ENCODE data around the gene LCNL1. TPM values are rescaled to one million over a fixed set of nuclear protein-coding genes. Genes with fewer than 3 reads are reported as not detected.

Gene LCNL1
- total and polyA plus RNA-seq, 2 of the 13 experiments (the other 11 are each of a cell fraction or from before 2014, with no cell fraction given) = not detected

DNA sequence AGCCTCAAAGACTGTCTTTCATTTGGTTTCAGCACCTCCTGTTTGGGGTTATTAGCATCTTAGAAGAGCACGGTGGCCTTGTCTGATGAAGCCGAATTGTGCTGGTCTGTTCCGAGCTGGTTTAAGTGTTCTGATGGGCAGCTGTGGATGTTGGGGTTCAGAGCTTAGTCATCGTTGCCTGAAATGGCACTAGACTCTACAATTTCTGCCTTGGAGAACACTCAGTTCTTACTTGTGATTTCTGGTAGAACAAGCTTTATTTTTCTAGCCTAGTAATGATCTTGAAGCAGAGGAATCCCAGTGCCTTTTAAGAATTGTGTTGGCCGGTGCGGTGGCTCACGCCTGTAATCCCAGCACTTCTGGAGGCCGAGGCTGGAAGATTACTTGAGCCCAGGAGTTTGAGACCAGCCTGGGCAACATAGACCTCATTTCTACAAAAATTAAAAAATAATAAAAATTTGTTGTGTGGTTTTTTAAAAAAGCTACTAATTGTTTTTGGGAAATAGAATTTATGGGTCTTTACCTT is 46.1 kb upstream of the LCNL1 start:
- CTCF ChIA-PET (ENCODE audit: low intra/inter-chr PET ratio, low total read pairs) = no interaction called here
- no peak for FAIRE-seq

More for the DNA sequence above, 46.1 kb upstream of the LCNL1 start:
- peaks cover 4 to 26% of the 10 kb centered on the region in 2 experiments; a peak in 4 of 5 replicates for H3K36me3 ChIP-seq (replicated peaks in 1 of 2; ENCODE audit: control insufficient read depth in 1 of 2, insufficient read depth in 2 of 2, low read length in 2 of 2)
- 96% methylated on average over 6 of the region's 8 CpGs for WGBS (ENCODE audit: low lambda C conversion rate)
- no peak overlapping the region for H3K9ac ChIP-seq (ENCODE audit: insufficient read depth, low read depth, low read length)
- no peak overlapping the region for H3K4me3 ChIP-seq (replicated peaks in 1 of 3; ENCODE audit: insufficient read depth in 1 of 3, low read depth in 2 of 3, low read length in 3 of 3)
- no TSS peak for BruUV-seq (replicated peaks)
- H3K27ac ChIP-seq (ENCODE audit: extremely low read length, insufficient read depth, low read length) = no peak overlapping the region
- POLR2A ChIA-PET = no interaction called here
- TF ChIP-seq ZBTB38 (CRISPR knock-in tag; IDR thresholded peaks at IDR 0.05) (no peak), EHMT2 (IDR thresholded peaks at IDR 0.05; ENCODE audit: borderline replicate concordance, low read depth, low read length) (no peak), ZNF850 (CRISPR knock-in tag; conservative IDR thresholded peaks at IDR 0.05) (no peak), DNMT1 (CRISPR knock-in tag; IDR thresholded peaks at IDR 0.05) (no peak), NCOA5 (CRISPR knock-in tag; IDR thresholded peaks at IDR 0.05) (no peak), ZNF251 (CRISPR knock-in tag; IDR thresholded peaks at IDR 0.05) (no peak), EZH2 (conservative IDR thresholded peaks at IDR 0.05; ENCODE audit: low read depth, low read length) (no peak), ZBTB7A (CRISPR knock-in tag; IDR thresholded peaks at IDR 0.05) (no peak), ZNF567 (CRISPR knock-in tag; IDR thresholded peaks at IDR 0.05; ENCODE audit: borderline replicate concordance) (no peak), PHB2 (IDR thresholded peaks at IDR 0.05; ENCODE audit: partially characterized antibody) (no peak), REL (CRISPR knock-in tag; conservative IDR thresholded peaks at IDR 0.05) (no peak)
- TF ChIP-seq, protein P1, sequence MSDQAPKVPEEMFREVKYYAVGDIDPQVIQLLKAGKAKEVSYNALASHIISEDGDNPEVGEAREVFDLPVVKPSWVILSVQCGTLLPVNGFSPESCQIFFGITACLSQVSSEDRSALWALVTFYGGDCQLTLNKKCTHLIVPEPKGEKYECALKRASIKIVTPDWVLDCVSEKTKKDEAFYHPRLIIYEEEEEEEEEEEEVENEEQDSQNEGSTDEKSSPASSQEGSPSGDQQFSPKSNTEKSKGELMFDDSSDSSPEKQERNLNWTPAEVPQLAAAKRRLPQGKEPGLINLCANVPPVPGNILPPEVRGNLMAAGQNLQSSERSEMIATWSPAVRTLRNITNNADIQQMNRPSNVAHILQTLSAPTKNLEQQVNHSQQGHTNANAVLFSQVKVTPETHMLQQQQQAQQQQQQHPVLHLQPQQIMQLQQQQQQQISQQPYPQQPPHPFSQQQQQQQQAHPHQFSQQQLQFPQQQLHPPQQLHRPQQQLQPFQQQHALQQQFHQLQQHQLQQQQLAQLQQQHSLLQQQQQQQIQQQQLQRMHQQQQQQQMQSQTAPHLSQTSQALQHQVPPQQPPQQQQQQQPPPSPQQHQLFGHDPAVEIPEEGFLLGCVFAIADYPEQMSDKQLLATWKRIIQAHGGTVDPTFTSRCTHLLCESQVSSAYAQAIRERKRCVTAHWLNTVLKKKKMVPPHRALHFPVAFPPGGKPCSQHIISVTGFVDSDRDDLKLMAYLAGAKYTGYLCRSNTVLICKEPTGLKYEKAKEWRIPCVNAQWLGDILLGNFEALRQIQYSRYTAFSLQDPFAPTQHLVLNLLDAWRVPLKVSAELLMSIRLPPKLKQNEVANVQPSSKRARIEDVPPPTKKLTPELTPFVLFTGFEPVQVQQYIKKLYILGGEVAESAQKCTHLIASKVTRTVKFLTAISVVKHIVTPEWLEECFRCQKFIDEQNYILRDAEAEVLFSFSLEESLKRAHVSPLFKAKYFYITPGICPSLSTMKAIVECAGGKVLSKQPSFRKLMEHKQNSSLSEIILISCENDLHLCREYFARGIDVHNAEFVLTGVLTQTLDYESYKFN (CRISPR knock-in tag; conservative IDR thresholded peaks at IDR 0.05) = no peak
- intact Hi-C loops (cut with micrococcal nuclease; ENCODE audit: unreplicated experiment) = loop anchor here (5.0 kb wide), 1 partner anchor 49 kb away; the partner anchor contains the start of gene TRAF2
- H3K4me1 ChIP-seq (ENCODE audit: insufficient read depth, low read length) = peaks cover 37% of the 10 kb centered on the region
- DNase-seq (ENCODE audit: low spot score) = no peak
- in situ Hi-C loops (cut with HindIII; ENCODE audit: extremely low pct_ligation_motif_present, low pct_unique_long_range_greater_than_20kb) = no loop called here
- ATAC-seq = no peak
- H4K20me1 ChIP-seq (ENCODE audit: insufficient read depth, low read length) = no peaks in the 10 kb centered on the region
- H3K79me2 ChIP-seq (ENCODE audit: insufficient read depth, low read length) = no peaks in the 10 kb centered on the region
- H3K4me2 ChIP-seq (ENCODE audit: low read depth, low read length) = no peak overlapping the region
- H3K27me3 ChIP-seq (ENCODE audit: control insufficient read depth in 1 of 2, insufficient read depth in 2 of 2, low read length in 2 of 2) = no peaks in the 10 kb centered on the region
- H3K9me3 ChIP-seq (ENCODE audit: low read length) = no peaks in the 10 kb centered on the region
- H2AFZ ChIP-seq (ENCODE audit: low read length) = no peak overlapping the region
